ENCODE results near the gene SSTR1.
A peak's percentile ranks its signal among the peaks of the same experiment; 100 is the strongest.

Gene SSTR1

GRCh38 chr14:38206689-38207376 lies 871 bp upstream of the SSTR1 start:
- in situ Hi-C loops (cut with HindIII; ENCODE audit: low sequenced_read_pairs) = no loop called here
- no peak for DNase-seq (ENCODE audit: low read depth, low spot score)
- no peak for TF ChIP-seq CTCF (IDR thresholded peaks at IDR 0.05; ENCODE audit: low read depth, low read length)

GRCh38 chr14:38207377-38207735 lies 348 bp upstream of the SSTR1 start:
- in situ Hi-C loops (cut with HindIII; ENCODE audit: low sequenced_read_pairs) = no loop called here
- no peak for TF ChIP-seq CTCF (IDR thresholded peaks at IDR 0.05; ENCODE audit: low read depth, low read length)
- DNase-seq (ENCODE audit: low read depth, low spot score) = no peak
- no peak overlapping the region for H3K4me3 ChIP-seq (ENCODE audit: low read depth, low read length)

More at GRCh38 chr14:38206689-38207376, 871 bp upstream of the SSTR1 start:
- H3K4me3 ChIP-seq (ENCODE audit: low read depth, low read length) = no peak overlapping the region

- peak overlapping the region; percentile 27 for H3K4me3 ChIP-seq (ENCODE audit: low read depth, low read length)
- in situ Hi-C loops (cut with HindIII; ENCODE audit: low sequenced_read_pairs) = no loop called here
- TF ChIP-seq CTCF (IDR thresholded peaks at IDR 0.05; ENCODE audit: low read depth, low read length) = peak; percentile 27
- DNase-seq (ENCODE audit: low read depth, low spot score) = peak; percentile 23
Observed at GRCh38 chr14:38208618-38209562, 1.2 kb downstream of the SSTR1 start.

- in situ Hi-C loops (cut with HindIII; ENCODE audit: low sequenced_read_pairs) = no loop called here
- peak overlapping the region; percentile 21 for H3K4me3 ChIP-seq (ENCODE audit: low read depth, low read length)
- no peak for TF ChIP-seq CTCF (IDR thresholded peaks at IDR 0.05; ENCODE audit: low read depth, low read length)
- peak; percentile 42 for DNase-seq (ENCODE audit: low read depth, low spot score)
Observed at GRCh38 chr14:38209572-38210557, 2.2 kb downstream of the SSTR1 start.

GRCh38 chr14:38210587-38211216 lies 3.0 kb downstream of the SSTR1 start:
- DNase-seq (ENCODE audit: low read depth, low spot score) = peak; percentile 47
- H3K4me3 ChIP-seq (ENCODE audit: low read depth, low read length) = peak overlapping the region; percentile 21
- in situ Hi-C loops (cut with HindIII; ENCODE audit: low sequenced_read_pairs) = no loop called here
- peak; percentile 40 for TF ChIP-seq CTCF (IDR thresholded peaks at IDR 0.05; ENCODE audit: low read depth, low read length)

Data from astrocyte of the spinal cord (primary cell).